GF-D8 (cell line): ENCODE results near the gene GRM8.

Experiments
- DNase-seq: peaks from one replicate; lab custom pipeline; 2025; lab: John Stamatoyannopoulos, UW

GRM8 gene

GRCh38 chr7:127146746-127147536 is 105.8 kb downstream of the GRM8 start:
- no peak for DNase-seq

GRCh38 chr7:127137146-127137545 is 115.6 kb downstream of the GRM8 start:
- no peak for DNase-seq

GRCh38 chr7:127135871-127136485 is 116.8 kb downstream of the GRM8 start:
- no peak for DNase-seq

- DNase-seq, result no peak
Measured at GRCh38 chr7:127123220-127123619, 129.5 kb downstream of the GRM8 start.

- no peak for DNase-seq
Measured at GRCh38 chr7:127119517-127119916, 133.2 kb downstream of the GRM8 start.

- DNase-seq, result no peak
Measured at GRCh38 chr7:127114742-127115265, 137.9 kb downstream of the GRM8 start.

GRCh38 chr7:127107601-127108007 is 145.1 kb downstream of the GRM8 start:
- no peak for DNase-seq

- DNase-seq, result no peak
Measured at GRCh38 chr7:127093340-127093739, 159.4 kb downstream of the GRM8 start.

- no peak for DNase-seq
Measured at GRCh38 chr7:127091620-127092019, 161.1 kb downstream of the GRM8 start.

- no peak for DNase-seq
Measured at GRCh38 chr7:127089146-127089545, 163.6 kb downstream of the GRM8 start.

- no peak for DNase-seq
Measured at GRCh38 chr7:127081539-127081938, 171.2 kb downstream of the GRM8 start.

GRCh38 chr7:127080576-127080975 is 172.2 kb downstream of the GRM8 start:
- DNase-seq, result no peak

- DNase-seq, result no peak
Measured at GRCh38 chr7:127066974-127067373, 185.8 kb downstream of the GRM8 start.

- no peak for DNase-seq
Measured at GRCh38 chr7:127059475-127059874, 193.3 kb downstream of the GRM8 start.

- no peak for DNase-seq
Measured at GRCh38 chr7:127057918-127058317, 194.8 kb downstream of the GRM8 start.

- no peak for DNase-seq
Measured at GRCh38 chr7:127056202-127056601, 196.5 kb downstream of the GRM8 start.

GRCh38 chr7:127047521-127047920 is 205.2 kb downstream of the GRM8 start:
- no peak for DNase-seq

- DNase-seq, result no peak
Measured at GRCh38 chr7:127041689-127042452, 210.9 kb downstream of the GRM8 start.

- DNase-seq, result no peak
Measured at GRCh38 chr7:127040042-127040441, 212.7 kb downstream of the GRM8 start.

- no peak for DNase-seq
Measured at GRCh38 chr7:127039541-127039940, 213.2 kb downstream of the GRM8 start.

- DNase-seq, result no peak
Measured at GRCh38 chr7:127035203-127035849, 217.4 kb downstream of the GRM8 start.

GRCh38 chr7:127034186-127034806 is 218.4 kb downstream of the GRM8 start:
- no peak for DNase-seq
